Loucy (cell line): ENCODE measurements around the gene UGT1A1.

Experiments used
- CTCF ChIP-seq: fragments of 200-600 bp; sonication (generic); conservative IDR thresholded peaks from 2 replicates; pipeline ENCODE4 v1.5.1; 2014; ENCODE audit warnings: mild to moderate bottlenecking, antibody characterized with exemption, low read length
- EZH2phosphoT487 ChIP-seq: fragments of 200-600 bp; IDR thresholded peaks from 2 replicates; pipeline ENCODE4 v1.6.1; 2018; ENCODE audit warnings: antibody characterized with exemption, mild to moderate bottlenecking, moderate library complexity, borderline replicate concordance

GRCh38 chr2:233764761-233765160 is 4.7 kb downstream of the UGT1A1 start:
- no peak for TF ChIP-seq EZH2phosphoT487
- TF ChIP-seq CTCF = no peak
